Thyroid gland (tissue), 4 donors: Measurements from ENCODE around the gene TMPRSS11A.

ENCODE experiments used
- CTCF ChIP-seq, 6 experiments: fragments of 200-600 bp in 3 of 6; fragments of 450-650 bp in 3 of 6; sonication (generic) in 3 of 6; IDR thresholded peaks; one replicate each; pipeline ENCODE4 v1.5.1; 2016 to 2019; ENCODE audit warnings: antibody characterized with exemption in 6 of 6, mild to moderate bottlenecking in 2 of 6, inconsistent platforms in 1 of 6, moderate library complexity in 1 of 6
- POLR2A ChIP-seq, 2 donors: fragments of 450-650 bp; IDR thresholded peaks; one replicate each; pipeline ENCODE4 v1.6.1; 2017; ENCODE audit warnings: antibody characterized with exemption in 2 of 2, mild to moderate bottlenecking in 2 of 2, moderate library complexity in 1 of 2

DNA sequence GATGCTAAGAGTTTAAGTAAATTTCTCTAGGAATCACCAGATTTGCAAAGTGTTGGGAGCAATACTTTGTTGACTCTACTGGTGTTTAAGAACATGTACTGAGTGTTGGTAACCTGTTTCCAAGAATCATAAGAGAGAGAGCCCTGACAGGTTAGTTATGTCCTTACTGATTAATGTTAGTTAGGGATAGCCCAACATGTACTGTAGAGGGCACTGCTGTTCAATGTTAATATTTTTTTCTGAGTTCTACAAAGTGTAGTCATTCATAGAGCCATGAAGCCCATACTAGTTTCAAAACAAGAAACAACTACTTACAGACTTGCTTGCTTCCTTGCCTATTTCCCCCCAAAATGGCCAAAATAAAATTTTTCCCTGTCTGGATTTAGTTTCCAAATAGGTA lies 91.4 kb downstream of the TMPRSS11A start:
- TF ChIP-seq CTCF (IDR thresholded peaks at IDR 0.05) (no peak), POLR2A (IDR thresholded peaks at IDR 0.05) (no peak)
